A673 (cell line): ENCODE measurements around the gene AADACL3.

Experiments
- CTCF ChIP-seq: fragments of 300-800, 200-600 bp; sonication (generic); conservative IDR thresholded peaks from 2 replicates; pipeline ENCODE4 v1.5.1; 2017; ENCODE audit warnings: low read depth, mild to moderate bottlenecking, antibody characterized with exemption, low read length, moderate library complexity, mixed read lengths
- EZH2 ChIP-seq: fragments of 200-600 bp; sonication (generic); IDR thresholded peaks from 2 replicates; pipeline ENCODE4 v1.6.1; 2017; ENCODE audit warnings: borderline replicate concordance, low read depth, mild to moderate bottlenecking, mixed read lengths, antibody characterized with exemption, low read length; ENCODE audit not compliant: poor library complexity, severe bottlenecking

GRCh38 chr1:12773438-12773837 lies 57.5 kb downstream of the AADACL3 start, which contains the start of gene PRAMEF12:
- TF ChIP-seq CTCF: no peak
- no peak for TF ChIP-seq EZH2
